ENCODE measurements around the gene FBXO24.

DNA sequence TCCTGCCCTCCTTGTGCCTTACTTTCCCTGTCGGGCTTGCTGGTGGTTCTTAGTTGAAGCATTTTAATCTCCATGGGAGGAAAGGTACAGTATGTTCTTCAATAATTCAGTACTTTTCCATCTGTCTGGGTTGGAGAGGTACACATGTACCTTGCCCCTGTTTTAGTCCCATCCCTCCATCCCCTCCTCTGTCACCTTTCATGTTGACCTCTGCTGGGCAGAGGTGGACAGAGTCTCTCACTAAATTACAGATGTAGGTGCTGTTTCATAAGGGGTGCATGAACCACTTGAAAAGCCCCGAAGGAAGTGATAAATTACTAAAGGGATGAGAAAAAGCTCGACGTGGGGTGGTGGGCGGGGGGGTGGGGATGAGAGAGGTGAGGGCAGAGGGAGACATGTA is 41.7 kb upstream of the FBXO24 start:
- TF ChIP-seq CTCF (conservative IDR thresholded peaks at IDR 0.05; ENCODE audit: low read depth, low read length): no peak
- no peak for TF ChIP-seq EZH2 (IDR thresholded peaks at IDR 0.05; ENCODE audit: borderline replicate concordance, low read depth, low read length, poor library complexity, severe bottlenecking)
